Caki2 (cell line): ENCODE results near the gene F2RL3. TPM values are rescaled to one million over a fixed set of nuclear protein-coding genes. Genes with fewer than 3 reads are reported as not detected.

ENCODE experiments used
- DNase-seq: peaks from one replicate; pipeline ENCODE4 v3.0.0-alpha.2; 2015; ENCODE audit warnings: low read depth
- in situ Hi-C: cut with HindIII; loops from 2 replicates; pipeline ENCODE4 v1.10.0; 2016; ENCODE audit warnings: low sequenced_read_pairs, low pct_unique_long_range_greater_than_20kb, mixed read lengths
- total RNA-seq: library from RNA; depleted of rRNA; stranded (reverse); fragments of >200 nt; shearing (Covaris generic); gene quantifications from 2 replicates; pipeline ENCODE4 v1.2.3, GENCODE V29; 2014; ENCODE audit warnings: low replicate concordance

Gene F2RL3
- total RNA-seq, 1 experiment from 2014 or later, result 5.0 TPM

DNA sequence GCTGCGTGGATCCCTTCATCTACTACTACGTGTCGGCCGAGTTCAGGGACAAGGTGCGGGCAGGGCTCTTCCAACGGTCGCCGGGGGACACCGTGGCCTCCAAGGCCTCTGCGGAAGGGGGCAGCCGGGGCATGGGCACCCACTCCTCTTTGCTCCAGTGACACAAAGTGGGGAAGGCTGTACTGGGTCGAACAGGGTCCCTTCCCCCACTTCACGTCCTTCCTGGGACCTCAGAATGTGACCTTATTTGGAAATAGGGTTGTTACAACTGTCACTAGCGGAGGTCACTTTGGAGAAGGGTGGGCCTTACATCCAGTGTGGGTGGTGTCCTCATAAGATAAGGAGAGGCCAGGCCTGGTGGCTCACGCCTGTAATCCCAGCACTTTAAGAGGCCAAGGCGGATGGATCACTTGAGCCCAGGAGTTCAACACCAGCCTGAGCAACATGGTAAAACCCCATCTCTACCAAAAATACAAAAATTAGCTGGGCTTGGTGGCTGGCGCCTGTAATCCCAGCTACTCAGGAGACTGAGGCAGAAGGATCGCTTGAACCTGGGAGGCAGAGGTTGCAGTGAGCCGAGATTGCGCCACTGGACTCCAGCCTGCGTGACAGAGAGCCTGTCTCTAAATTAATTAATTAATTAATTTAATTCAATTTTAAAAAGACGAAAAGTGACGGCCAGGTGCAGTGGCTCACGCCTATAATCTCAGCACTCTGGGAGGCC is 1.8 kb downstream of the F2RL3 start:
- in situ Hi-C loops, result no loop called here
- DNase-seq, result no peak

DNA sequence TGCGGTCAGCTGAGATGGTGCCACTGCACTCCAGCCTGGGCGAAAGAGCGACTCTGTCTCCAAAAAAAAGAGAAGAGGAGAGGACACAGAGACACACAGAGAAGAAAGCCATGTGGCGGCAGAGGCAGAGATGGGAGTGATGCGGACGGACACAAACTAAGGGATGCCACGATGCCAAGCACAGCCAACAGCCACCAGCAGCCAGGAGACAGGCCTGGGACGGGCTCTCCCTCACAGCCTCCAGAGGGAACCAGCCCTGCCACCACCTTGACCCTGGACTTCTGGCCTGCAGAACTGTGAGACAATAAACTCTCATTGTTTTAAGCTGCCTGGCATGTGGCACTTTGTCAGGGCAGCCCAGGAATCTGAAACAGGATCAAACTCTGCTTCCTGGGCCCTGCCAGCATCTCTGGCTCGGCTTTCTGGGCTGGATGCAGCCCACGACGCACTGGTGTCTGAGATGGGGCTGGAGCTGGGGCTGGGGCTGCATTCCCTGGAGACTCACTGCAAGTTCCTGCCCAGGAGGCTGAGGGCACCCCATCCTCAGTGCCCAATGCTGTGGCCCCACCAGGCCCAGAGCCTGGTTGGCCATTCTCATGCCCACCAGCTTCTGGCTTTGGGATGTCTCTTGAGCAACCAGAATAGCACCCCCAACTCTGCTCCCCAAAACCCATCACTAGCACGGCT is 3.0 kb downstream of the F2RL3 start:
- in situ Hi-C loops, result no loop called here
- no peak for DNase-seq

DNA sequence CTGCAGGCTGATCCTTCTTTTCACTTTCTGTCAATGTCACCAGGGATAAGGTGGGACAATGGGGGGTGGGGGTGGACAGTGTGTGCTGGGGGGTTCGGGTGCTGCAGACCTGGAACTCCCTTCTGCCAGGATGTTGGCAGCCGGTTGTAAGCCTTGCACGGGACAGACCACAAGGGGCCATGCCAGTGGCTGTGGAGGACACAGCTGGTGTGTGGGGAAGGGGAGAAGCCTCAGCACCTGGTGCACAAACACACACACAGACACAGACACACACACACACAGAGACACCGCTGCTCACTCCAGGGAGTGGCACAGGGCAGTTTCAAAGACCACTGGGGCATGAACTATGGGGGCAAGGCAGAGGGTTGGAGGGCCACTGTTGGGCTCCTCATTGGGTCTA is 3.6 kb downstream of the F2RL3 start:
- in situ Hi-C loops, result no loop called here
- no peak for DNase-seq

DNA sequence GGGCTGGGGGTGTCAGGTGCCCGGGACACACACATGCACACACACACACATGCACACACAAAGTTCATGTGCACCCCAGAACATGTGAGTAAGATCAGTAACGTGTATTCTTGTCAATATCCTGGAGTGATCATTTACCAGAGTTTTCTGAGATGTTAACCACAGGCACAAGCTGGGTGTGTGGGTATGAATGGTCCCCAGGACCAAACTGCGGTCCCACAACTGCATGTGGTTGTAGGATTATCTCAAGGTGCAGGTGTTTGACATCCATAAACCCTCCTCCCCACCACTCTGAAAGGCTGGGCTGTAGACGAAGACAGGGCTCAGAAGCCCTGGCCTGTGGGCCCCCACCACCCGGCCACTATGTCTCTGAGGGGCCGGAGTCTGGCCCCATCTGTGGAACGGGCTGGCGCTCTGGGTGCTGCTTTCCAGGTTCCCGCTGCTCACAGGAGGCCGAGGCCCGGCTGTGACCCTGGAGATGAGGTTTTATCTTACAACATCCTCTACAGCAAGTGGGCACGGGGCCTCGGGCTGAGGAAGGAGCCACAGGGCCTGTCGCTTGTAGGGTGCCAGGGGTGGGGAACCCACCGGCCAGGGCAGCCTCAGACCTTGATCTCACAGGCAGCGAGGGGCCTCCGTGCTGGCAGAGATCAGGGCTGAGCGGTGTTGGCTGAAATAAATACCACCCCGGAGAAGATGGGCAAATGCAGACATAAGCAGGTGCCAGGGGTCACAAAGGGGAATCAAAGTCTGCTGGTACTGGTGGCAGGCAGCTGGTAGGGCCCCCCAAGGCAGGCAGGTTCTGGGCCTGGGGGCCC is 4.3 kb downstream of the F2RL3 start:
- in situ Hi-C loops, result no loop called here
- no peak for DNase-seq

DNA sequence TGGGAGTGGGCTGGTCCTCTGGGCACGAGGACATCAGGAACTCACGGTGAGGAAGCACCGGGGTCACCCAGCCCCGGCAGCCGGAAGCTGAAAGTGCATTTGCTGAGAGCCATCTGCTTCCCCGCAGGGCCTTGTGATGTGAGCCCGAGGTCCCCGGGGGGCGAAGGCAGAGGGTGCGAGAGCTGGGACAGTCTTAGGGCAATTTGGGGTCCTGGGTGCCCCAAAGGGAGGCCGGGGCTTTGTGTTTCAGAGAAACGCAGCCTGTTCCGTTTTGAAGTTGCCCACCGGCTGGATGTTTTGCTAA is 4.8 kb downstream of the F2RL3 start:
- no peak for DNase-seq
- in situ Hi-C loops, result no loop called here

DNA sequence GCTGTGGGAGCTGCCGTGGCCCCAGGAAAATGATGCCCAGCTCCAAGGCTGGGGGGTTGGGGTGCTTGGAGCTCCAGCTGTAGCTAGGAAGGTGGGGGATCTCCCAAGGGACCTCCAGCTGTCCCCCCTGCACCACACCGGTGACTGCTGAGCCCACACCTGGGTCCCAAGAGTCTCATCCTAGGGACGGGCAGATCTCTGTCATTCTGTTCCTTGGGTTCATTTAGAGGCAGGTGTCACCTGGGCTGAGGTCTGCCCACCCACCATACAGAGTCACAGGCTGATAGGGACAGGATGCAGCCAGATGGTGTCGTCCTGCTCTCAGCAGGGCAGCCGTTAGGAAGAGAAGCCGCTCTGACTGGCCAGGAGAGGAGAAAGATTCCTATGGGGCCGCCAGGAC is 5.3 kb downstream of the F2RL3 start:
- no peak for DNase-seq
- in situ Hi-C loops, result no loop called here

DNA sequence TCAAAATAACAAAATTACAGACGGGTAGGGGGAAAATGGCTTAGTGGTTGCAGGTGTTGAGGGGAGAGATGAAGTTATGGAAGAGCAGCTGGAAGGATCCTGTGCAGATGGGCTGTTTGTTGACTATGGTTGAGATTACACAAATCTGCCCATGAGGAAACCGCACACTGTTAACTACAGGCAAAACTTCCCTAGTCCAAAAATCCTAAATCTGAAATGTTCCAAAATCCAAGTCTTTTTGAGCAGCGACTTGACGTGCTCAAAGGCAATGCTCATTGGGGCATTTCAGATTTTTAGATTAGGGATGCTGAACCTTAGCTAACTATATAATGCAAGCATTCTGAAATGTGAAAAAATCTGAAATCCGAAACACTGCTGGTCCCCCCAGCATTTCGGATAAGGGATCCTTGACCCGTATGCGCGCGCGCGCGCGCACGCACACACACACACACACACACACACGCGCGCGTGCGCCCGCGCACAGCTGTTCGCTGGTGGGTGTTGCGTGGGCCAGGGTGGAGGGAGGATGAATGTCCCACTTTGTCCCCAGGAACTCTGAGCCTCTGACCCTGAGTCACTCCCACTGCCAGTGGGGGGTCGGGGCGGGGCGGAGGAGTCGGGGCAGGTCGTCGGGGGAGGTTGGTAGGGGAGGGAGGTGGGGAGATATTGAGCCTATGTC is 6.8 kb downstream of the F2RL3 start:
- no peak for DNase-seq
- in situ Hi-C loops, result no loop called here

DNA sequence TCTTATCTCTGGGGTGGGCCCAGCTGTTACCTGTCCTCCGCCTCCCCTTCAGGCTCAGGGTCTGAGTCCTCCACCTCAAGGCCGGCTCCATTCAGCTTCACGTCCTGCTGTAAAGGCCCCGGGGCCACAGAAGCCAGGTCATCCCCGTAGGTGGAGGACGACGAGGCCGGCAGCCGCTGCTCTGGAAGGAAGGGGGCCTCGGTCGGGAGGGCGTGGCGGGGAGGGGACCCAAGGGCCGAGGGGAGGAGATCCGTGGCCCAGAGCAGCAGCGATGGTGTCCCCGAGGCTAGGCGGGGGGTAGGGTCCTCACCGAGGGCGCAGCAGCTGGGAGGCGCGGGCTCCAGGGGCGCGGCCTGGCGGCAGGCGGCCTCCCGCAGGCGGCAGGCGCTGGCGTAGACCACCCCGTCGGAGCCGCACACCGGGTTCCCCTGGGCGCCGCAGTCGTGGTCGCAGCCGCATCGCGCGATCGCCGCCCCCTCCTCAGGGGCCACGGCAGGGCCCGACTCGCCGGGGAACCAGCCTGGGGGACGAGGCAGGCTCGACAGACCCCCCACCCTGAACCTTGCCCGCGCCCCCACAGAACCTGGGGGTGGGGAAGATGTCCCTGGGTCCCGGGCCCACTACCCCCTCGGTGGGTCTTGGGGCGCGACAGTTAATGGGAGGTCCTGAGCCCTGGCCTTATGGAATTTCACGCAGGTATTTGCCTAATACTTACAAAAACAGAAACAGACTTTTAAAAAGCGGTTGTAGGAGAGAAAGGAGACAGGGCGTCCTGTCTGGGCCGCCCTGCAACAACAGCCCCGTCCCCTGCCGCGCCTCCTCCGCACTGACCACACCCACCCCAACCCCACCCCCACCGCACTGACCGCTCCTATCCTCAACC is 7.6 kb downstream of the F2RL3 start:
- DNase-seq, result peak; percentile 28

DNA sequence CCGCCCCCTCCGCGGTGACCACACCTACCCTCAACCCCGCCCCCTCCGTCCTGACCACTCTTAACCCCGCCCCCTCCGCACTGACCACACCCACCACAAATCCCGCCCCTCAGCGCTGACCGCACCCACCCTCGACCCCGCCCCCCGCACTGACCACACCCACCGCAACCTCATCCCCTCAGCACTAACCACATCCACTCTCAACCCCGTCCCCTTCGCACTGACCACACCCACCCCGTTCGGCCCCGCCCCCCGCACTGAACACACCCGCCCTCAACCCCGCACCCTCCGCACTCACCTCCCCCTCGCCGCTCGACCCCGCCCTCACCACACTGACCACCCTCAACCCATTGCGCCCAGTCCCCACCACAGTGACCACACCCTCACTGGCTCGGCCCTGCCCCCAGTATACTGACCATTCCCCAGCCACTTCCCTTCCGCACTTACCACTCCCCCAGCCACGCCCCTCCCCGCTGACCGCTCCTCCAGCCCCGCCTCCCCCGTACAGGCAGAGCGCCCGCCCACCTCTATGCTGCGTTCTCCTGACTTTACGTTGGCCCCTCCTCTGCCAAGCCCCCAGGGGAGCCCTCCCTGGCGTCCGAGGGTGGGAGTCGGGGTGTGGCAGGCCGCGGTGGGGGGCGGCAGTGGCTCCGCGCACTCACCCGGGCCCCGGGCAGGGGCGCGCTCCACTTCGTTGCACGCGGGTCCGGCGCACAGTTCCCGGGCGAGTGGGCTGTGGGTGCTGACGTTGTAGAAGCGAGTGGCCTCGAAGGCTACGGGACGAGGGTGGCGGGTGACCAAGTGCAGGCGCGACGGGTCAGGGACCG is 8.4 kb downstream of the F2RL3 start:
- in situ Hi-C loops, result no loop called here

More for the DNA sequence above, 7.6 kb downstream of the F2RL3 start:
- in situ Hi-C loops, result no loop called here

DNA sequence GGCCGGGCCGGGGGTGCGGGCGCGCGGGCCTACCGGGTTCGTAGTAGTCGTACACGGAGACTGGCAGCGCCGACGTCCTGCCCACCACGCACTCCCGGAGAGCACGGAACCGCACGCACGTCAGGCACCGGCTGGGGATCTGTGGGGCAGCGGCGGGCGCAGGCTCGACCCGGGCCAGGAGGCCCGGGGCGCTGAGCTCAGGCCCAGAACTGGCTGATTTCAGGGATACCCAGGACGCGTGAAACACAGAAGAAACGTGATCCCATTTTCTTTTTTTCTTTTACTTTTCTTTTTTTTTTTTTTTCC is 9.0 kb downstream of the F2RL3 start:
- no peak for DNase-seq
- in situ Hi-C loops, result no loop called here

More for the DNA sequence above, 8.4 kb downstream of the F2RL3 start:
- DNase-seq, result peak; percentile 89

DNA sequence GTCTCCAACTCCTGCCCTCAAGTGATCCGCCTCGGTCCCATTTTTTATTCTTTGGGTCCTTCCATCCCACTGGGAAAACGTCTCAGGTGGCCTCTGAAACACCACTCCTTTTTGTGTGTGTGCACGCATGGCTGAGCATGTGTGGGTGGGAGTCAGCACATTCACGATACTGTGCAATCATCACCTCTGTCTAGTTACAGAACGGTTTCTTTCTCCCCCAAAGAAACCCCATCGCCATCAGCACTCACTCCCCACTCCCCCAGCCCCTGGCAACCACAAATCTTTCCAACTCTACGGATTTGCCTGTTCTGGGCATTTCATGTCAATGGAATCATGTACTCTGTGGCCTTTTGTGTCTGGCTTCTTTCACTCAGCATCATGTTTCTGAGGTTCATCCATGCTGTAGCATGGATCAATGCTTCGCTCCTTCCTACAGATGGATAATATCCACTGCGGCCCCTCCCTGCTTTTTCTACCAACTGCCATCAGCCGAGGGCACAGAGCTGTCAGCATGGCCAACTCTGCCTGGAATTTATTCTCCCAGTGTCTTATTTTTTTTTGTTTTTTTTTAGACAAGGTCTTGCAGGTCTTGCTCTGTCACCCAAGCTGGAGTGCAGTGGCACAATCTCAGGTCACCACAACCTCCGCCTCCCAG is 9.7 kb downstream of the F2RL3 start:
- in situ Hi-C loops, result no loop called here
- DNase-seq, result no peak

DNA sequence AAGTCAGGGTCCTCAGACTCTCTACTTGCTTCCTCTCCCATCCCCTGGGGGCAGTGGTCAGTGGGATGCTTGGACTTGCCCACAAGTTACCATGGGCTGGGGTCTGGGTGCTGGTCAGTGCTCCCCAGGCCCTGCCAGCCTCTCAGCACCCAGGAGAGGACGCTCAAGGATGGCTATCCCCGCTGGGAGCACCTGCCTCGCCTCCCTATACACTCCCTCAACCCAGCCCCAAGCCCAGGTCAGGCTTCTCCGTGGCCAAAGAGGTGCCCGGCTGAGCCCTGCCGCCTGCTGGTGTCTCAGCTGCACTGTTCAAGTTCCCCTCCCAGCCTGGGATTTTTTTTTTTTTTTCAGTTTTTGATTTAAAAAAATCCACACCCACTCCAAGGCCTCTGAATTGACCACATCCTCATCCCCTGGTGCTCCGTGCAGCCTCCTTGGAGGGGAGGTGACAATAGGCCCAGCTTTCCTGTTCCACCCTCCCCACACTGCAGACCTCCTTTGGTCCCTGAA is 10.8 kb downstream of the F2RL3 start:
- in situ Hi-C loops, result no loop called here
- peak; percentile 40 for DNase-seq

DNA sequence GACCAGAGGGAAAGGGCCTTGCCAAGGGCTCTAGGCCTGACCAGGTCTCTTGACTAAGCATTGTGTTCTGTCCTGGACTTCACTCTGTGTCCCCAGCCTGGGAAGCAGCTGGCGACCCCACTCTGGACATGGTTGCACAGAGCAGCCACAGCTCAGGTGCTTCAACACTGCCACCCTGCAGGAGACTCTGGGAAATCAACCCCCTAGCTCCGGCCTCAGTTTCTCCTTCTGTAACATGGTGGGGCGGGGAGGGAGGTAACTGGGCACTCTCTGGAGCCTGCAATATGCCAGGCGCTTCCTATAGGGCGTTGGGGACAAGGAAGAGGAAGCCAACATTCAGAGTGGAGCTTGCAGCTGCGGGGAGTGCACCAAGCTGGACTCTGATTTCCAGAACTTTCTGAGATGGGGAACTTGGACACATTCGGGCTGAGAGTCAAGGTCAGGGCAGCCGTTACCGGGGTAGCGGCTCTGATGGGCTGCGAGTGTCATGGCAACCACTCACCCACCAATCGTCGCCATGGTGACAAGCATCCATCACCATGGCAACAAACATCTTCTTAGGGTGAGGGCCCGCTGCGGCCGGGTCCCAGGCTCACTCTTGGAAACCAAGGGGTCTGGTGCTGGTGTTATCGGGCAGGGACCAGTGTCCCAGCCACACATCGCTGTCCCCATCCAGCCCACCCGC is 12.8 kb downstream of the F2RL3 start:
- DNase-seq, result no peak
- in situ Hi-C loops, result no loop called here

DNA sequence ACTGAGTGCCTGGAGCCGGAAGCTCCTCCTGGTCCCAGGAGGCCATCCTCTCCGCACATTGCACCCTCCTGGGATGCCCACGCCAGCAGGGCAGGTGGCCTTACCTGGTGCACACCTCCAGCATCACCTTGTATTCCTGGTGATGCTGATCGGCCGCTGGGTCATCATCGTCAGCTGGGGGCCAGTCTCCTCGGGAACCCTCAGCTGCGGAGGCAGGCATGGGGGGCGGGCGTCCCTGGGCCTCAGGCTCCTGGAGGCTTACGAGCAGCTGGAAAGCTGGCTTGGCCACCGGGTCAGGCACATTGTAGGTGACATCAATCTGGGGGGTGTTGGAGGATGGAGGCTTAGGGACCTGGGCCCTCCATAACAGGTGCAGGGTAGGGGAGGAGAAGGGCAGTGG is 13.7 kb downstream of the F2RL3 start:
- DNase-seq, result no peak
- in situ Hi-C loops, result no loop called here

DNA sequence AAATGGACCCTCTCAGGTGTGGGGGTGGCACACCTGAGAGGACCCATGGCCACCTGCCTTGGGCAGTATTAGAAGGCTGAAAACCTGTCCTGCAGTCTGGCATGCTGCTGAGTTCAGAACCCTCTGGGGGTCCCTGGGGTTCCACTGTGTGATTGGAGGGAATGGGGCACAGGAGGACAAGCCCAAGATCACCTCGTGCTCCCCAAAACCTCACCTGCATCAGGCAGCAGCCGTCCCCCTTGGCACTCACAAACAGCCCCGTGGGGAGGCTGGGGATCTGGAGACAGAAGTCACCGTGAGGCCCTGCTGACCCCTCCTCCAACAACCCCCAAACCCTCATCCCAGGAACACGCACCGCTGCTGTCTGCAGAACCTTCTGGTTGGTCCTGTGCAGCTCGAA is 14.5 kb downstream of the F2RL3 start:
- in situ Hi-C loops, result no loop called here
- no peak for DNase-seq

DNA sequence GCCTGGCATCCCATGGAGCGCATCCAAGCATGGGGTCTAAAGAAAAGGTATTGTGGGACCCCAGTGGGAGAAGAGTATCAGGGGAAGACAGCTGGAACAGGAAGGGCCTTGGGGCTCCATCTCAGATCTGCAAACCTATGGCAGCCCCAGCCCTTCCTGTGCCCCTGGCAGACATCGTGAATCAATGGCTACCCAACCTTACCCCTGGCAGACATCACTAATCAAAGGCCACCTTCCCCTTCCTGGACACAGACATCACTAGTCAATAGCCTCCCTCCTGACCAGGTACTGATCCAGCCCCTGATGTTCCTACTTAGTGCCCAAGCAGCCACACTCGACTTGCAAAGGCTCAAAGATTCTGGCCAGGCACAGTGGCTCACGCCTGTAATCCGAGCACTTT is 15.8 kb downstream of the F2RL3 start:
- no peak for DNase-seq
- in situ Hi-C loops, result no loop called here
